ENCODE results near the gene RAB20.
"Not testable (repeated sequence)": the region's sequence is repeated elsewhere in the genome, so short reads cannot be mapped to it uniquely, and the experiment has no call there.

The RAB20 gene

GRCh38 chr13:110561344-110562035 lies at the start of gene RAB20:
TSS of gene RAB20 (minus strand) at chr13:110561722. CDS start at chr13:110561519, 203 bp downstream.
- peak; percentile 85 for DNase-seq (ENCODE audit: low spot score)

- DNase-seq (ENCODE audit: low spot score): peak; percentile 41
Measured at GRCh38 chr13:110610955-110611595, 49.6 kb upstream of the RAB20 start.

GRCh38 chr13:110607675-110608224 lies 46.2 kb upstream of the RAB20 start:
- no peak for DNase-seq (ENCODE audit: low spot score)

- DNase-seq (ENCODE audit: low spot score): not testable (repeated sequence)
Measured at GRCh38 chr13:110606281-110606680, 44.8 kb upstream of the RAB20 start.

GRCh38 chr13:110605132-110605531 lies 43.6 kb upstream of the RAB20 start:
- DNase-seq (ENCODE audit: low spot score): no peak

- DNase-seq (ENCODE audit: low spot score): no peak
Measured at GRCh38 chr13:110600980-110601379, 39.5 kb upstream of the RAB20 start.

GRCh38 chr13:110600261-110600819 lies 38.8 kb upstream of the RAB20 start:
- DNase-seq (ENCODE audit: low spot score): no peak

GRCh38 chr13:110597041-110597689 lies 35.6 kb upstream of the RAB20 start:
- DNase-seq (ENCODE audit: low spot score): no peak

- DNase-seq (ENCODE audit: low spot score): peak; percentile 69
Measured at GRCh38 chr13:110593430-110594130, 32.1 kb upstream of the RAB20 start.

GRCh38 chr13:110592665-110593064 lies 31.1 kb upstream of the RAB20 start:
- DNase-seq (ENCODE audit: low spot score): no peak

GRCh38 chr13:110590577-110590976 lies 29.1 kb upstream of the RAB20 start:
- peak; percentile 27 for DNase-seq (ENCODE audit: low spot score)

GRCh38 chr13:110589793-110590390 lies 28.4 kb upstream of the RAB20 start:
- no peak for DNase-seq (ENCODE audit: low spot score)

- no peak for DNase-seq (ENCODE audit: low spot score)
Measured at GRCh38 chr13:110583178-110583865, 21.8 kb upstream of the RAB20 start.

GRCh38 chr13:110582421-110582954 lies 21.0 kb upstream of the RAB20 start:
- DNase-seq (ENCODE audit: low spot score): no peak

- DNase-seq (ENCODE audit: low spot score): no peak
Measured at GRCh38 chr13:110581506-110582185, 20.1 kb upstream of the RAB20 start.

GRCh38 chr13:110580800-110581199 lies 19.3 kb upstream of the RAB20 start:
- no peak for DNase-seq (ENCODE audit: low spot score)

GRCh38 chr13:110578363-110578762 lies 16.8 kb upstream of the RAB20 start:
- no peak for DNase-seq (ENCODE audit: low spot score)

GRCh38 chr13:110576736-110577476 lies 15.4 kb upstream of the RAB20 start:
- peak; percentile 11 for DNase-seq (ENCODE audit: low spot score)

GRCh38 chr13:110576070-110576394 lies 14.5 kb upstream of the RAB20 start:
- no peak for DNase-seq (ENCODE audit: low spot score)
